GM21619 (cell line): ENCODE measurements around the gene SHC1.
"Not testable (repeated sequence)": the region's sequence is repeated elsewhere in the genome, so short reads cannot be mapped to it uniquely, and the experiment has no call there.

Experiments used
- ATAC-seq: cut with Tn5 transposase; IDR thresholded peaks from one replicate; pipeline ENCODE4 v1.9.1; 2021; ENCODE audit not compliant: unreplicated experiment

SHC1 gene

GRCh38 chr1:154995301-154995983 lies 24.9 kb upstream of the SHC1 start:
- ATAC-seq, result not testable (repeated sequence)

GRCh38 chr1:154994591-154994990 lies 24.0 kb upstream of the SHC1 start:
- no peak for ATAC-seq

- no peak for ATAC-seq
Observed at GRCh38 chr1:154994269-154994587, 23.7 kb upstream of the SHC1 start.

- ATAC-seq, result no peak
Observed at GRCh38 chr1:154993572-154994268, 23.2 kb upstream of the SHC1 start, which contains the start of gene LENEP. Gene LENEP, plus strand, starts transcription at chr1:154993586. Its CDS starts 22 bp downstream, at chr1:154993608.

GRCh38 chr1:154992721-154993571 lies 22.4 kb upstream of the SHC1 start:
- ATAC-seq, result no peak

GRCh38 chr1:154990276-154990675 lies 19.7 kb upstream of the SHC1 start:
- ATAC-seq, result no peak

GRCh38 chr1:154989195-154989860 lies 18.8 kb upstream of the SHC1 start:
- ATAC-seq, result no peak

- ATAC-seq, result no peak
Observed at GRCh38 chr1:154988058-154988954, 17.8 kb upstream of the SHC1 start.

- no peak for ATAC-seq
Observed at GRCh38 chr1:154987326-154987725, 16.8 kb upstream of the SHC1 start.

GRCh38 chr1:154986736-154987135 lies 16.2 kb upstream of the SHC1 start:
- not testable (repeated sequence) for ATAC-seq

- ATAC-seq, result no peak
Observed at GRCh38 chr1:154983776-154984466, 13.4 kb upstream of the SHC1 start.

GRCh38 chr1:154982897-154983648 lies 12.5 kb upstream of the SHC1 start, which contains the start of gene FLAD1:
Gene FLAD1, plus strand, starts transcription at chr1:154983344. Its CDS starts 351 bp downstream, at chr1:154983695.
- ATAC-seq, result peak; percentile 95

- ATAC-seq, result no peak
Observed at GRCh38 chr1:154982341-154982740, 11.8 kb upstream of the SHC1 start.

GRCh38 chr1:154978360-154978759 lies 7.8 kb upstream of the SHC1 start:
- ATAC-seq, result no peak

GRCh38 chr1:154977762-154978161 lies 7.2 kb upstream of the SHC1 start:
- ATAC-seq, result not testable (repeated sequence)

GRCh38 chr1:154975409-154976059 lies 5.0 kb upstream of the SHC1 start:
- ATAC-seq, result no peak

GRCh38 chr1:154974808-154975408 lies 4.4 kb upstream of the SHC1 start:
- ATAC-seq, result peak; percentile 46
